Right cardiac atrium (tissue), 5 donors: ENCODE measurements around the gene FSD1. TPM values are rescaled to one million over a fixed set of nuclear protein-coding genes. Genes with fewer than 3 reads are reported as not detected.

Experiments
- ATAC-seq, 2 donors: fragments of 200-7000 bp; cut with Tn5 transposase; one replicate each; pipeline versions ENCODE4 v1.8.0 to v1.9.1; 2020; ENCODE audit warnings: moderate library complexity in 2 of 2, mild to moderate bottlenecking in 1 of 2
- DNase-seq, 3 donors: peaks; one replicate each; pipeline ENCODE4 v3.0.0-alpha.2; 2020
- H3K27ac ChIP-seq: one replicate; pipeline ENCODE4 v1.5.1; 2013; ENCODE audit warnings: mild to moderate bottlenecking, low read length, control low read depth, moderate library complexity
- H3K27me3 ChIP-seq: one replicate; pipeline ENCODE4 v1.6.1; 2013; ENCODE audit not compliant: control insufficient read depth, insufficient read depth
- H3K4me1 ChIP-seq: one replicate; pipeline ENCODE4 v1.6.1; 2013; ENCODE audit warnings: low read length; ENCODE audit not compliant: control insufficient read depth, insufficient read depth
- H3K4me3 ChIP-seq: one replicate; pipeline ENCODE4 v1.5.1; 2013; ENCODE audit warnings: low read length, control low read depth
- H3K9me3 ChIP-seq: one replicate; pipeline ENCODE4 v1.6.1; 2013; ENCODE audit warnings: low read length; ENCODE audit not compliant: control insufficient read depth
- WGBS: extraction: QIAGEN DNeasy Blood & Tissue Kit; methylation state at CpG from one replicate; pipeline ENCODE4 v1.1.7; 2013; 5-methylcytosine and 5-hydroxymethylcytosine counted together
- intact Hi-C, 4 donors: fragments of 100-400 bp; cut with DNase I; formaldehyde crosslinking; loops; one replicate each; pipeline versions ENCODE4 v1.11.0 to v1.14.0; 2022 to 2023
- polyA plus RNA-seq: library from polyadenylated mRNA; stranded (reverse); fragments of 200-250 nt; gene quantifications from one replicate; pipeline ENCODE4 v1.2.3, GENCODE V29; 2013
- total RNA-seq, 4 donors: library from RNA; stranded (reverse); fragmentation: NEBNext Ultra II Directional; extraction: Animal tissue kit (Norgen Biotek cat#: 25700); gene quantifications; one replicate each; pipeline ENCODE4 v1.2.1, GENCODE V29; 2021
- donor health status: healthy with polysubstance abuse.
- donor health status: DM: no; HTN: yes; CAD: no.
- donor health status: DM: no; HTN: no; CAD: no.
- donor health status: DM: no; HTN: yes; CAD: no; lungs with severe emphysema.
- donor health status: DM: yes; HTN: yes; CAD: no.

Gene FSD1
- total and polyA plus RNA-seq, 5 donors, result not detected

- ATAC-seq (no peak), DNase-seq (peak in 1 of 3 donors; percentile 33)
- Histone ChIP-seq H3K27me3 (no peaks in the 10 kb centered on the region), H3K27ac (no peak overlapping the region), H3K9me3 (no peaks in the 10 kb centered on the region), H3K4me3 (no peak overlapping the region), H3K4me1 (peaks cover 12% of the 10 kb centered on the region)
- intact Hi-C loops, result no loop called here
- 81% methylated on average over 10 of the region's 10 CpGs for WGBS
Observed at GRCh38 chr19:4367336-4367723, 62.9 kb downstream of the FSD1 start.

GRCh38 chr19:4367781-4368127 lies 63.4 kb downstream of the FSD1 start:
- peak in 1 of 2 donors; percentile 1 for ATAC-seq
- Histone ChIP-seq H3K27me3 (no peaks in the 10 kb centered on the region), H3K9me3 (no peaks in the 10 kb centered on the region), H3K4me3 (no peak overlapping the region), H3K27ac (peak overlapping the region; percentile 5), H3K4me1 (peaks cover 15% of the 10 kb centered on the region)
- 55% methylated on average over 13 of the region's 13 CpGs for WGBS
- peak in 1 of 3 donors; percentile 60 for DNase-seq
- intact Hi-C loops, result no loop called here

- Histone ChIP-seq H3K9me3 (no peaks in the 10 kb centered on the region), H3K4me1 (peaks cover 19% of the 10 kb centered on the region), H3K4me3 (no peak overlapping the region), H3K27ac (peak overlapping the region; percentile 8), H3K27me3 (no peaks in the 10 kb centered on the region)
- 42% methylated on average over 19 of the region's 19 CpGs for WGBS
- ATAC-seq (peak; percentile 15 to 19), DNase-seq (peak in 2 of 3 donors; percentile 49 to 80)
- intact Hi-C loops, result no loop called here
Observed at GRCh38 chr19:4368128-4368820, 63.9 kb downstream of the FSD1 start.

GRCh38 chr19:4369109-4369887 lies 64.9 kb downstream of the FSD1 start:
- intact Hi-C loops, result no loop called here
- Histone ChIP-seq H3K27ac (no peak overlapping the region), H3K9me3 (no peaks in the 10 kb centered on the region), H3K4me1 (peaks cover 29% of the 10 kb centered on the region), H3K4me3 (no peak overlapping the region), H3K27me3 (no peaks in the 10 kb centered on the region)
- WGBS, result 43% methylated on average over 25 of the region's 25 CpGs
- peak; percentile 19 to 65 for ATAC-seq
- peak; percentile 65 to 84 (median 77) for DNase-seq

- Histone ChIP-seq H3K4me1 (peaks cover 34% of the 10 kb centered on the region), H3K9me3 (no peaks in the 10 kb centered on the region), H3K27me3 (no peaks in the 10 kb centered on the region), H3K27ac (no peak overlapping the region), H3K4me3 (no peak overlapping the region)
- intact Hi-C loops, result no loop called here
- 43% methylated on average over 21 of the region's 21 CpGs for WGBS
- DNase-seq (peak in 2 of 3 donors; percentile 81 to 84), ATAC-seq (no peak)
Observed at GRCh38 chr19:4369888-4370260, 65.5 kb downstream of the FSD1 start.

- Histone ChIP-seq H3K4me3 (no peak overlapping the region), H3K9me3 (no peaks in the 10 kb centered on the region), H3K27ac (no peak overlapping the region), H3K27me3 (no peaks in the 10 kb centered on the region), H3K4me1 (peaks cover 40% of the 10 kb centered on the region)
- ATAC-seq (no peak), DNase-seq (peak in 1 of 3 donors; percentile 57)
- intact Hi-C loops, result no loop called here
- WGBS, result 90% methylated on average over 15 of the region's 15 CpGs
Observed at GRCh38 chr19:4370418-4371041, 66.1 kb downstream of the FSD1 start.

- peaks cover 47% of the 10 kb centered on the region for H3K4me1 ChIP-seq
- no peaks in the 10 kb centered on the region for H3K9me3 ChIP-seq
- WGBS, result 85% methylated on average over 31 of the region's 31 CpGs
- no peak overlapping the region for H3K27ac ChIP-seq
- H3K4me3 ChIP-seq, result no peak overlapping the region
- intact Hi-C loops, result no loop called here
- ATAC-seq (no peak), DNase-seq (no peak)
- no peaks in the 10 kb centered on the region for H3K27me3 ChIP-seq
Observed at GRCh38 chr19:4371247-4372164, 67.1 kb downstream of the FSD1 start.

- WGBS, result 82% methylated on average over 22 of the region's 22 CpGs
- ATAC-seq (no peak), DNase-seq (no peak)
- H3K27ac ChIP-seq, result no peak overlapping the region
- peaks cover 55% of the 10 kb centered on the region for H3K4me1 ChIP-seq
- intact Hi-C loops, result no loop called here
- no peaks in the 10 kb centered on the region for H3K27me3 ChIP-seq
- H3K4me3 ChIP-seq, result no peak overlapping the region
- H3K9me3 ChIP-seq, result no peaks in the 10 kb centered on the region
Observed at GRCh38 chr19:4372165-4373012, 68.0 kb downstream of the FSD1 start.

GRCh38 chr19:4373013-4373367 lies 68.6 kb downstream of the FSD1 start:
- WGBS, result 82% methylated on average over 8 of the region's 8 CpGs
- no peak for DNase-seq

More at GRCh38 chr19:4373013-4373367, 68.6 kb downstream of the FSD1 start:
- no peaks in the 10 kb centered on the region for H3K27me3 ChIP-seq
- peaks cover 53% of the 10 kb centered on the region for H3K4me1 ChIP-seq
- intact Hi-C loops, result no loop called here
- H3K9me3 ChIP-seq, result no peaks in the 10 kb centered on the region
- no peak overlapping the region for H3K4me3 ChIP-seq
- H3K27ac ChIP-seq, result peak overlapping the region; percentile 90
- ATAC-seq, result no peak
